Fibroblast of villous mesenchyme (primary cell): ENCODE measurements around the gene EXD1. TPM values are rescaled to one million over a fixed set of nuclear protein-coding genes. Genes with fewer than 3 reads are reported as not detected.

Experiments
- DNase-seq: peaks from one replicate; pipeline ENCODE4 v3.0.0-alpha.2; 2010; ENCODE audit warnings: low read depth
- H3K4me3 ChIP-seq: 2 replicates; pipeline ENCODE4 v1.5.1; 2011; ENCODE audit warnings: low read depth, mild to moderate bottlenecking, low read length
- CTCF ChIP-seq: IDR thresholded peaks from 2 replicates; pipeline ENCODE4 v1.5.1; 2012; ENCODE audit warnings: low read depth, mild to moderate bottlenecking, low read length; ENCODE audit not compliant: insufficient read depth
- total RNA-seq: library from RNA; depleted of rRNA; stranded (reverse); fragments of >200 nt; gene quantifications from 2 replicates; pipeline ENCODE4 v1.2.3, GENCODE V29; 2012

Gene EXD1
- total RNA-seq, 1 donor = under 0.01 TPM

- H3K4me3 ChIP-seq = no peak overlapping the region
- DNase-seq = no peak
- TF ChIP-seq CTCF = no peak
Observed at GRCh38 chr15:41203395-41203794, 27.2 kb downstream of the EXD1 start.

DNA sequence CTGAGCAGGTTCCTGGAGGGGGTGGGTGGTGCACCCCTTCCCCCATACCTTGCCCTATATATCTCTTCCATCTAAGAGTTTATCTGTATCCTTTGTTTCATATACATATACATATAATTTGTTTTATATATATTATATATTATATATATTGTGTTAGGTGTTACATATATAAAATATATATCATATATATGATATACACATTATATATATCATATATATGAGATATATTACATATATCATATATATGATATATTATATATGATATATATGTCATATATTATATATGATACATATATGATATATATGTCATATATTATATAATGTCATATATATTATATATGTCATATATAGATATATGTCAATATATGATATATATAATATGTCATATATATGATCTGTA is 31.1 kb downstream of the EXD1 start:
- TF ChIP-seq CTCF = no peak
- DNase-seq = no peak
- H3K4me3 ChIP-seq = no peak overlapping the region

GRCh38 chr15:41194444-41194843 is 36.1 kb downstream of the EXD1 start:
- no peak for DNase-seq
- no peak overlapping the region for H3K4me3 ChIP-seq
- TF ChIP-seq CTCF = no peak

DNA sequence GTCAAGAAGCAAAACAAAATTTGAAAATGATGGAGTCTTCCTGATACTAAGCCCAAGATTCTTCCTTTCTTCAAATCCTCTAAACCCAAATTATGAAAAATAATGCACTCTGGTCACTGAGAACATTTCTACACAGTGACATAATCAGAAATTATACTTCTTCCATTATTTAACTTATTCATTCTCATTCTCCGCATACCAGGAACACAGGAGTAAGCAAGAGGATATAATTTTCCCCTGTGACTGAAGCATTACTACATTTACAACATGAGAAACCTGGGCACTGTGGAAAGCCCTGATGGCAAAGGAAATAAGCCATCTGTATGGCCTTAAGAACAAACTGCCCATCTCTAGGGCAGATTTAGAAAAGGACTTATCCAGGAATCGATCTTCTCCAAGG is 47.0 kb downstream of the EXD1 start:
- no peak for TF ChIP-seq CTCF
- DNase-seq = no peak

GRCh38 chr15:41182266-41182665 is 48.3 kb downstream of the EXD1 start:
- no peak overlapping the region for H3K4me3 ChIP-seq
- DNase-seq = no peak
- no peak for TF ChIP-seq CTCF

More for the DNA sequence above, 47.0 kb downstream of the EXD1 start:
- H3K4me3 ChIP-seq = no peak overlapping the region

- no peak for DNase-seq
- TF ChIP-seq CTCF = no peak
- H3K4me3 ChIP-seq = no peak overlapping the region
Observed at GRCh38 chr15:41180206-41180789, 50.3 kb downstream of the EXD1 start.

- H3K4me3 ChIP-seq = no peak overlapping the region
- no peak for TF ChIP-seq CTCF
- DNase-seq = no peak
Observed at GRCh38 chr15:41169781-41170180, 60.8 kb downstream of the EXD1 start.
